ENCODE data around the gene RPF1.

DNA sequence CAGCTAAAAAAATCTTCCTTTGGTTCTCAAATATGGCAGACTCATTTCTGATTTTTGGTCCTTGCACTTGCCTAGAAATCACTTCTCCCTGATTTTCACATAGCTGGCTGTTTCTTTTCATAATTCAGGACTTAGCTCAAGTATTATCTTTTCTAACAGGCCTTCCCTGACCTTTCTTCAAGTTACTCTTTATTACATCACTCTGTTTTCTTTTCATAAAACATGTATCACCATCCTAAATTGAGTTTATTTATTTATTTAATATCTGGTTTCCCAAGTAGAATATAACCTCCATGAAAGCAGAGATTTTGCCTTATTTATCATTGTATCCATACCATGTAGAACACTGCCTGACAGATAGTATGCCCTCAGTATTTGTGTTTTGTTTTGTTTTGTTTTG, 45.5 kb downstream of the RPF1 start:
- TF ChIP-seq, protein P1, sequence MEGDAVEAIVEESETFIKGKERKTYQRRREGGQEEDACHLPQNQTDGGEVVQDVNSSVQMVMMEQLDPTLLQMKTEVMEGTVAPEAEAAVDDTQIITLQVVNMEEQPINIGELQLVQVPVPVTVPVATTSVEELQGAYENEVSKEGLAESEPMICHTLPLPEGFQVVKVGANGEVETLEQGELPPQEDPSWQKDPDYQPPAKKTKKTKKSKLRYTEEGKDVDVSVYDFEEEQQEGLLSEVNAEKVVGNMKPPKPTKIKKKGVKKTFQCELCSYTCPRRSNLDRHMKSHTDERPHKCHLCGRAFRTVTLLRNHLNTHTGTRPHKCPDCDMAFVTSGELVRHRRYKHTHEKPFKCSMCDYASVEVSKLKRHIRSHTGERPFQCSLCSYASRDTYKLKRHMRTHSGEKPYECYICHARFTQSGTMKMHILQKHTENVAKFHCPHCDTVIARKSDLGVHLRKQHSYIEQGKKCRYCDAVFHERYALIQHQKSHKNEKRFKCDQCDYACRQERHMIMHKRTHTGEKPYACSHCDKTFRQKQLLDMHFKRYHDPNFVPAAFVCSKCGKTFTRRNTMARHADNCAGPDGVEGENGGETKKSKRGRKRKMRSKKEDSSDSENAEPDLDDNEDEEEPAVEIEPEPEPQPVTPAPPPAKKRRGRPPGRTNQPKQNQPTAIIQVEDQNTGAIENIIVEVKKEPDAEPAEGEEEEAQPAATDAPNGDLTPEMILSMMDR (conservative IDR thresholded peaks at IDR 0.05), result no peak
- TF ChIP-seq EZH2 (IDR thresholded peaks at IDR 0.05; ENCODE audit: low read depth), result no peak
